Right lobe of liver (tissue), 6 donors: ENCODE results near the gene PRRC1. TPM values are rescaled to one million over a fixed set of nuclear protein-coding genes. Genes with fewer than 3 reads are reported as not detected.

ENCODE experiments used
- ATAC-seq, 4 donors: fragments of 200-7000 bp; cut with Tn5 transposase; one replicate each; pipeline ENCODE4 v1.9.1; 2020; ENCODE audit warnings: mild to moderate bottlenecking in 4 of 4, moderate library complexity in 4 of 4
- DNase-seq, 3 donors: peaks; one replicate each; pipeline ENCODE4 v3.0.0-alpha.2; 2020
- H3K27ac ChIP-seq, 3 donors: fragments of 200-600 bp; one replicate each; pipeline ENCODE4 v1.8.0; 2022
- H3K27me3 ChIP-seq, 2 donors: fragments of 200-600 bp; one replicate each; pipeline ENCODE4 v1.8.0; 2022
- H3K36me3 ChIP-seq, 4 donors: fragments of 200-600 bp; sonication (generic) in 1 of 4; one replicate each; pipeline versions ENCODE4 v1.5.1 to v1.8.0; 2017 to 2022; ENCODE audit warnings: control low read depth in 1 of 4
- H3K4me1 ChIP-seq, 4 donors: fragments of 200-600 bp; sonication (generic) in 1 of 4; one replicate each; pipeline versions ENCODE4 v1.5.1 to v1.8.0; 2017 to 2022; ENCODE audit warnings: control low read depth in 1 of 4
- H3K4me3 ChIP-seq, 3 donors: fragments of 200-600 bp; one replicate each; pipeline ENCODE4 v1.8.0; 2022
- H3K9me3 ChIP-seq, 4 donors: fragments of 200-600 bp; sonication (generic) in 1 of 4; one replicate each; pipeline versions ENCODE4 v1.5.1 to v1.8.0; 2017 to 2022; ENCODE audit warnings: control low read depth in 1 of 4
- CTCF ChIP-seq, 4 donors: fragments of 200-600 bp in 3 of 4; fragments of 450-650 bp in 1 of 4; IDR thresholded peaks; one replicate each; pipeline versions ENCODE4 v1.5.1 to v1.8.0; 2016 to 2022; ENCODE audit warnings: antibody characterized with exemption in 4 of 4, mild to moderate bottlenecking in 2 of 4
- POLR2A ChIP-seq: fragments of 450-650 bp; IDR thresholded peaks from one replicate; pipeline ENCODE4 v1.6.1; 2017; ENCODE audit warnings: antibody characterized with exemption, mild to moderate bottlenecking
- WGBS: methylation state at CpG from one replicate; pipeline ENCODE4 v1.1.6; 2018; ENCODE audit warnings: low coverage, low lambda C conversion rate; ENCODE audit not compliant: insufficient coverage; ENCODE audit errors: missing lambda C conversion rate; 5-methylcytosine and 5-hydroxymethylcytosine counted together
- intact Hi-C, 2 donors: fragments of 100-400 bp; cut with DNase I; formaldehyde crosslinking; loops; one replicate each; pipeline versions ENCODE4 v1.11.2 to v1.14.1; 2022
- total RNA-seq, 6 experiments: library from RNA; depleted of rRNA in 2 of 6; stranded (reverse); fragments of >200 nt in 2 of 6; fragmentation: NEBNext Ultra II Directional in 3 of 6; extraction: Animal tissue kit (Norgen Biotek cat#: 25700) in 3 of 6; gene quantifications; one replicate each; pipeline versions ENCODE4 v1.1.0 to v1.2.4, GENCODE V29; 2016 to 2023
- donor health status: DM: no; HTN: yes; CAD: no.
- donor health status: DM: no; HTN: no; CAD: no.
- donor health status: DM: no; HTN: no; CAD: no.
- donor health status: DM: no; HTN: yes; CAD: no.
- donor health status: DM: no; HTN: yes; CAD: no.

Gene PRRC1
- total RNA-seq, 6 experiments from 2014 or later, result 18.5 to 36.9 (median 31.4) TPM

- Histone ChIP-seq H3K9me3 (no peaks in the 10 kb centered on the region), H3K27me3 (no peaks in the 10 kb centered on the region), H3K4me1 (no peaks in the 10 kb centered on the region), H3K27ac (no peak overlapping the region), H3K36me3 (no peaks in the 10 kb centered on the region), H3K4me3 (no peak overlapping the region)
- TF ChIP-seq POLR2A (no peak), CTCF (IDR thresholded peaks at IDR 0.05) (no peak)
- no peak for ATAC-seq
- 54% methylated on average over 2 of the region's 2 CpGs for WGBS
- no peak for DNase-seq
- intact Hi-C loops, result no loop called here
These were observed 8.6 kb upstream of the PRRC1 start for GRCh38 chr5:127508644-127509373.

- Histone ChIP-seq H3K36me3 (no peaks in the 10 kb centered on the region), H3K27me3 (no peaks in the 10 kb centered on the region), H3K27ac (no peak overlapping the region), H3K4me1 (peaks cover 0 to 6% (median 0%) of the 10 kb centered on the region in 4 donors), H3K9me3 (no peaks in the 10 kb centered on the region), H3K4me3 (no peak overlapping the region)
- 31% methylated on average over 3 of the region's 3 CpGs for WGBS
- no peak for ATAC-seq
- no peak for DNase-seq
- intact Hi-C loops, result no loop called here
- TF ChIP-seq POLR2A (no peak), CTCF (IDR thresholded peaks at IDR 0.05) (no peak)
These were observed 4.0 kb upstream of the PRRC1 start for GRCh38 chr5:127513408-127513970.

GRCh38 chr5:127514816-127515215, 2.6 kb upstream of the PRRC1 start:
- Histone ChIP-seq H3K4me1 (peaks cover 0 to 15% (median 5%) of the 10 kb centered on the region in 4 donors), H3K36me3 (no peaks in the 10 kb centered on the region), H3K9me3 (no peaks in the 10 kb centered on the region), H3K4me3 (no peak overlapping the region), H3K27ac (no peak overlapping the region), H3K27me3 (no peaks in the 10 kb centered on the region)
- no peak for DNase-seq
- ATAC-seq, result no peak
- WGBS, result 89% methylated on average over 1 of the region's 1 CpG
- TF ChIP-seq POLR2A (no peak), CTCF (IDR thresholded peaks at IDR 0.05) (no peak)
- intact Hi-C loops, result no loop called here

GRCh38 chr5:127515693-127516440, 1.6 kb upstream of the PRRC1 start:
- intact Hi-C loops, result no loop called here
- Histone ChIP-seq H3K27ac (no peak overlapping the region), H3K4me3 (no peak overlapping the region), H3K27me3 (no peaks in the 10 kb centered on the region), H3K9me3 (no peaks in the 10 kb centered on the region), H3K4me1 (peaks cover 0 to 15% (median 5%) of the 10 kb centered on the region in 4 donors), H3K36me3 (peaks cover 0 to 3% (median 0%) of the 10 kb centered on the region in 4 donors)
- ATAC-seq (no peak), DNase-seq (no peak)
- WGBS, result 85% methylated on average over 10 of the region's 10 CpGs
- no peak for TF ChIP-seq POLR2A
- no peak for TF ChIP-seq CTCF (IDR thresholded peaks at IDR 0.05)
